GM12872 (cell line): ENCODE results near the gene SMYD5.

Source experiments
- TF ChIP-seq, protein P1 (sequence below): IDR thresholded peaks from 3 replicates; pipeline ENCODE4 v1.5.1; 2011; ENCODE audit warnings: low read depth, mild to moderate bottlenecking, low read length, moderate library complexity; ENCODE audit not compliant: insufficient read depth

The SMYD5 gene

DNA sequence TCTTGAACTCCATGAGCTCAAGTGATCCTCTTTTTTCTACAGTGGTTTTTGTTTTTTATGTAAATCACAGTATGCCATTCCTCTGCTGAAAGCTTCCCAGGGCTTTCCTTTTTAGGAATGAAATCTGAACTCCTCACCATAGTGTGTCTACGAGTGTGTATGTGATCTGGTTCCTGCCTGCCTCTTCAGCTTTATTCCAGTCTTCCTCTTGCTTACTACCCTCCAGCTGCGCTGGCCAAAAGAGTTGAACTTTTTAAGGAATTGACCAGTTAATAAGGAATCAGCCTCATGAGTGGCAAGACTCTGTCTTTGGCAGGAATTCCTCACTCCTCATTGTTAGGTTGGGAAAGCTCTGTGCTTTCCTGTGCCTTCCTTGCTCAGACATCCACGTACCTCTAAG, 24.1 kb downstream of the SMYD5 start:
- TF ChIP-seq, protein P1, sequence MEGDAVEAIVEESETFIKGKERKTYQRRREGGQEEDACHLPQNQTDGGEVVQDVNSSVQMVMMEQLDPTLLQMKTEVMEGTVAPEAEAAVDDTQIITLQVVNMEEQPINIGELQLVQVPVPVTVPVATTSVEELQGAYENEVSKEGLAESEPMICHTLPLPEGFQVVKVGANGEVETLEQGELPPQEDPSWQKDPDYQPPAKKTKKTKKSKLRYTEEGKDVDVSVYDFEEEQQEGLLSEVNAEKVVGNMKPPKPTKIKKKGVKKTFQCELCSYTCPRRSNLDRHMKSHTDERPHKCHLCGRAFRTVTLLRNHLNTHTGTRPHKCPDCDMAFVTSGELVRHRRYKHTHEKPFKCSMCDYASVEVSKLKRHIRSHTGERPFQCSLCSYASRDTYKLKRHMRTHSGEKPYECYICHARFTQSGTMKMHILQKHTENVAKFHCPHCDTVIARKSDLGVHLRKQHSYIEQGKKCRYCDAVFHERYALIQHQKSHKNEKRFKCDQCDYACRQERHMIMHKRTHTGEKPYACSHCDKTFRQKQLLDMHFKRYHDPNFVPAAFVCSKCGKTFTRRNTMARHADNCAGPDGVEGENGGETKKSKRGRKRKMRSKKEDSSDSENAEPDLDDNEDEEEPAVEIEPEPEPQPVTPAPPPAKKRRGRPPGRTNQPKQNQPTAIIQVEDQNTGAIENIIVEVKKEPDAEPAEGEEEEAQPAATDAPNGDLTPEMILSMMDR, result no peak

DNA sequence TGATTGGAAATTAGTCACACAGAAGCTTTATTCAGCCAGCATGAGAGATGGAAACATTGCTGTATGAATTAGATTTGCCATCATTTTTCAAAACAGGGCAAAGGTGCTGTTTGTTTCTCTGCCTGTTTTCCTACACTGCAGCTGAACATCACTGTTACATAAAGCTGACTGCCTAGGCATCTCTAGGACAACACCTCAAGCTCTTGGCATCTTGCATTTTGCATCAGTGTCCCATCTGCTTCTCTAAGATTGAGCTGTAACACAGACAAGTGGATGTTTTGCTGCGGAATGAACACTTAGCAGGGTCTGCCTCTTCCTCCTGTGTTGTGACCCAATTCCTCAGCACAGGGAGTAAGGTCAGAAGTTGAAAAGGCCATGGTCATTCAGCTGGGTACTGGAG, 24.9 kb downstream of the SMYD5 start:
- TF ChIP-seq, protein P1, result no peak

DNA sequence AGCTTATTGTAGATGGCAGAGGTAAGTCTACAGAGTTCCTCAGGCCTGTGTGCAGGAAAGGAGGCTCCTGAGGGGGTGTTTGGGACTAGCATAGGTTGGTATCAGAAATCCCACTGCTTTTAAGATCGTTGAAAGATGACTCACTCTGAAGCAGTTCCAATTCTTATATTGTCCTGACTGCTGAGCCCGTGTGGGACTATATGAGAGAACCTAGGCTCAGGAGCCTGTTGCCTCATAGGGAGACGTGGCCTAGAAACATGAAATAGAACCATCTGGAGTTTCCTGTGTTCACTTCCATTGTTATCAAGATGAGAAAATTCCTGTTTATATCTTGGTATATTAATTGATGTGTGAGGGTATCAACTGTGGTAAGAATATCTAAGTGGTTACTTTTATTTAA, 25.7 kb downstream of the SMYD5 start:
- TF ChIP-seq, protein P1, result no peak

DNA sequence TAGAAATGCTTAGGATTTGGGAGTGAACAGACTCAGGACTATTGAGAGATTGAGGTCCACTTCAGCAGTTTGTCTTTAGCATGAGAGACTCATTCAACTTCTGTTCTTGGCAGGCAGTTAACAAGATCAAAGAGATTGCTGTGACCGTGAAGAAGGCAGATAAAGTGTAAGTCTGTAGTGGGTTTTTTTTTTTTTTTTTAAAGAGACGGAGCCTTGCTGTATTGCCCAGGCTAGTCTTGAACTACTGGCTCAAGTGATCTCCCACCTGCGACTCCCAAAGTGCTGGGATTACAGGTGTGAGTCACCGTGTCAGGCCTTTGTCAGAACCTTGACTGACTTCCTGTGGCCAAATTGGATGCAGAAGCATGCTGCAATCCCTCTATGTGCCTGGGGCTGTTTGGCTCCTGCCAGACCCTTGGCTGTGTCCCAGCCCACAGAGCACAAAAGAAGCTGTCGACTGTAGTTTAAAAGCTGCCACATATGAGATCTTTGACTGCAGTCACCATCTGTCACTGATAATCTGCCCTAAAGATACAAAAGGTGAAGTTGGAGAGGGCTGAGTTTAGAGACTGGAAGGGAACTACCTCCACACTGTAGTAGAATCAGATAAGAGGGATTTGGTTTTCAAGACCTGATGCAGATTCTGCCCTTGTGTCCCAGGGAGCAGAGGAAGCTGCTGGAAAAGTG, 30.0 kb downstream of the SMYD5 start:
- TF ChIP-seq, protein P1, result no peak

DNA sequence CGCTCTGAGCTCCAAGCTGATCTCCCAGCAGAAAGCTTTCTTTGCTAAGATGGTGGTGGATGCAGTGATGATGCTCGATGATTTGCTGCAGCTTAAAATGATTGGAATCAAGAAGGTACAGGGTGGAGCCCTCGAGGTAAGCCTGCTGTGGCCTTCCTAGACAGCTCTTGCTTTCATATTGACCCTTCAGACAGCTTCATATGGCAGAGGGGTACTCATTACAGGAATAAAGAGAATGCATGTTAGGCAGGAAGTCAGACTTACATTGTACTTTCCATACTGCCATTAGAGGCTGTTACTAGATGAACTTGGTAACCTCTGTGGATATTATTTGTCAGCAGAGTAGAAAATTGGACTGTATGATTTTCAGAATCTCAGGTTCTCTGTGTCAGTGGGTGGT, 30.5 kb downstream of the SMYD5 start:
- TF ChIP-seq, protein P1, result no peak

DNA sequence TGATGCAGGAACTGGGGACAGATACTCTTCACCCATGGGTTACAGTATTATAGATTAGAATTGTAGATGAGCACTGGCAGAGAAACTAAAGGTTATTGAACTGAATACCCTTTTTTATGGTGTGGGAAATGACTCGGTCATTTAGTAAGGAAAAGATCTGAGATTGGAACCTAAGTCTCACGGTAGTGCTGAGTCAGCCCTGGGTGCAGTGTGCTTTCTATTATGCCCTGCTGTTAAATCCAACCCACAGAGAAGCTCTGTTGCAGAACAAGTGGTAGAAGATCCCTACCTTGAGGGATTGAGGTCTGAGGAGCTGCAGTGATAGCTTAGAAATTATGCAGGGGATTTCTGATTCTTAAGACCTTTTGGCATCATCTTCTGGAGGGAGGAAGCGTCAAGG, 32.8 kb downstream of the SMYD5 start:
- TF ChIP-seq, protein P1, result no peak

DNA sequence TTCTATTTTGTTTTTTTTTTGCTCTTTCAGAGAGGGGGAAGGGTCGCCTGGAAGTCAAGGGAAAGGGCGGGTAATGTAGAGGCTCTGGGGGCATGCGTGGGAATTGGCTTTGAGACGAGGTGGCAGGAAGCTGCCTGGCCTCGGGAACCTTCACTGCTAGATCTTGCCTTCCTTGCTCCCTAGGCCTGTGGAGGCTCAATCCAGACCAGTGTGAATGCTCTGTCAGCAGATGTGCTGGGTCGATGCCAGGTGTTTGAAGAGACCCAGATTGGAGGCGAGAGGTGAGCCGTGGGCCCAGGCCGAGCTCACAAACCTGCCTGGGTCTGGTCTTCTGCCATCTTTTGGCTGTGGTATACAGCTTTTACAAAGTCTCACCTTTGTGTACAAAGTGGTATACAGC, 35.6 kb downstream of the SMYD5 start:
- TF ChIP-seq, protein P1, result no peak
